Neural cell (in vitro differentiated cells): ENCODE results near the gene CACNA1C. TPM values are rescaled to one million over a fixed set of nuclear protein-coding genes. Genes with fewer than 3 reads are reported as not detected.

ENCODE experiments used
- H2AFZ ChIP-seq: fragments of 200-600, 300-800 bp; sonication (generic), shearing (Covaris generic); 2 replicates; pipeline ENCODE4 v1.6.0; 2014; ENCODE audit warnings: low read depth, mild to moderate bottlenecking, antibody characterized with exemption, low read length, moderate library complexity
- H3F3A ChIP-seq: fragments of 200-600 bp; shearing (Covaris generic); 2 replicates; pipeline ENCODE4 v1.6.1; 2016; ENCODE audit warnings: mild to moderate bottlenecking, moderate library complexity, mixed read lengths, antibody characterized with exemption, low read length; ENCODE audit not compliant: insufficient read depth, poor library complexity, severe bottlenecking
- H3K27ac ChIP-seq: fragments of 200-600, 300-800 bp; sonication (generic), shearing (Covaris generic); 2 replicates; pipeline ENCODE4 v1.5.1; 2014; ENCODE audit warnings: mild to moderate bottlenecking, low read length, moderate library complexity
- H3K27me3 ChIP-seq: fragments of 300-800, 200-600 bp; sonication (generic), shearing (Covaris generic); 2 replicates; pipeline ENCODE4 v1.6.0; 2014; ENCODE audit warnings: mild to moderate bottlenecking, low read depth, low read length, moderate library complexity; ENCODE audit not compliant: insufficient read depth
- H3K36me3 ChIP-seq: fragments of 300-800, 200-600 bp; sonication (generic), shearing (Covaris generic); 2 replicates; pipeline ENCODE4 v1.5.1; 2014; ENCODE audit warnings: mild to moderate bottlenecking, antibody characterized with exemption, low read length, moderate library complexity; ENCODE audit not compliant: insufficient read depth
- H3K4me2 ChIP-seq: fragments of 300-800, 200-600 bp; sonication (generic), shearing (Covaris generic); 2 replicates; pipeline ENCODE4 v1.6.0; 2014; ENCODE audit warnings: mild to moderate bottlenecking, low read length
- H3K4me3 ChIP-seq: fragments of 300-800, 200-600 bp; sonication (generic), shearing (Covaris generic); 2 replicates; pipeline ENCODE4 v1.5.1; 2014; ENCODE audit warnings: mild to moderate bottlenecking, low read length, moderate library complexity
- H3K79me2 ChIP-seq: fragments of 200-600 bp; shearing (Covaris generic); replicated peaks from 2 replicates; pipeline ENCODE4 v1.6.0; 2014; ENCODE audit warnings: mild to moderate bottlenecking, low read length, moderate library complexity; ENCODE audit not compliant: insufficient read depth
- H3K9ac ChIP-seq: fragments of 300-800, 200-600 bp; sonication (generic), shearing (Covaris generic); 2 replicates; pipeline ENCODE4 v1.6.1; 2016; ENCODE audit warnings: mild to moderate bottlenecking, low read length, mixed read lengths
- H3K9me2 ChIP-seq: fragments of 200-600 bp; shearing (Covaris generic); 2 replicates; pipeline ENCODE4 v1.6.1; 2016; ENCODE audit warnings: mild to moderate bottlenecking, low read length, mixed read lengths; ENCODE audit not compliant: insufficient read depth
- H3K9me3 ChIP-seq: fragments of 200-600, 300-800 bp; sonication (generic), shearing (Covaris generic); 2 replicates; pipeline ENCODE4 v1.6.1; 2016; ENCODE audit warnings: mild to moderate bottlenecking, mixed run types, low read length, moderate library complexity, mixed read lengths
- H4K20me1 ChIP-seq: fragments of 200-600 bp; shearing (Covaris generic); 2 replicates; pipeline ENCODE4 v1.6.1; 2016; ENCODE audit warnings: mild to moderate bottlenecking, mixed run types; ENCODE audit not compliant: insufficient read depth
- EP300 ChIP-seq: fragments of 450-650 bp; conservative IDR thresholded peaks from 2 replicates; pipeline ENCODE4 v1.6.1; 2014; ENCODE audit warnings: antibody characterized with exemption, mild to moderate bottlenecking, moderate library complexity; ENCODE audit not compliant: poor library complexity, severe bottlenecking
- EZH2 ChIP-seq: fragments of 200-600, 300-800 bp; shearing (Covaris generic), sonication (generic); IDR thresholded peaks from 2 replicates; pipeline ENCODE4 v1.6.1; 2014; ENCODE audit warnings: antibody characterized with exemption, low read length, borderline replicate concordance, mild to moderate bottlenecking; ENCODE audit not compliant: insufficient read depth, poor library complexity, severe bottlenecking
- MXI1 ChIP-seq: fragments of 450-650 bp; conservative IDR thresholded peaks from 2 replicates; pipeline ENCODE4 v1.6.1; 2014; ENCODE audit warnings: antibody characterized with exemption, mild to moderate bottlenecking; ENCODE audit not compliant: poor library complexity, severe bottlenecking
- POLR2AphosphoS5 ChIP-seq: IDR thresholded peaks from 2 replicates; pipeline ENCODE4 v1.6.1; 2012
- RAD21 ChIP-seq: fragments of 450-650 bp; conservative IDR thresholded peaks from 2 replicates; pipeline ENCODE4 v1.6.1; 2014; ENCODE audit warnings: antibody characterized with exemption, mild to moderate bottlenecking, moderate library complexity
- SMC3 ChIP-seq: fragments of 450-650 bp; conservative IDR thresholded peaks from 2 replicates; pipeline ENCODE4 v1.6.1; 2014; ENCODE audit warnings: antibody characterized with exemption, mild to moderate bottlenecking, moderate library complexity; ENCODE audit not compliant: poor library complexity
- TAF1 ChIP-seq: IDR thresholded peaks from 2 replicates; pipeline ENCODE4 v1.6.1; 2012; ENCODE audit warnings: low read depth
- polyA plus RNA-seq: library from polyadenylated mRNA; depleted of rRNA; stranded (reverse); fragments of >200 nt; gene quantifications from 2 replicates; pipeline ENCODE4 v1.2.3, GENCODE V29; 2014
- TF ChIP-seq, protein P1 (sequence below): IDR thresholded peaks from 2 replicates; pipeline ENCODE4 v1.6.1; 2012; ENCODE audit warnings: borderline replicate concordance
- TF ChIP-seq, protein P2 (sequence below): fragments of 450-650 bp; IDR thresholded peaks from 2 replicates; pipeline ENCODE4 v1.5.1; 2014; ENCODE audit warnings: antibody characterized with exemption, mild to moderate bottlenecking, moderate library complexity; ENCODE audit not compliant: poor library complexity, severe bottlenecking

Gene CACNA1C
- polyA plus RNA-seq, 1 donor from 2014 or later = 9.7 TPM

DNA sequence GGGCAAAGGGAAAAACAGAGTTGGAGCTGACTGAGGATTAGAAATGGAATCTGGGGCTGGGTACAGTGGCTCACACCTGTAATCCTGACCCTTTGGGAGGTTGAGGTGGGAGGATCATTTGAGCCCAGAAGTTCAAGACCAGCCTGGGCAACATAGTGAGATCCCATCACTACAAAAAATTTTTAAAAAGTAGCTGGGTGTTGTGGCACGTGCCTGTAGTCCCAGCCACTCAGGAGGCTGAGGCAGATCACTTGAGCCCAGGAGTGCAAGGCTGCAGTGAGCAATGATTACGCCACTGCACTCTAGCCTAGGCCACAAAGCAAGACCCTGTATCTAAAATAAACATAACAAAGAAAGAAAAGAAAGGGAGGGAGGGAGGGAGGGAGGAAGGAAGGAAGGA is 33.7 kb upstream of the CACNA1C start:
- no peaks in the 10 kb centered on the region for H3K9me2 ChIP-seq

DNA sequence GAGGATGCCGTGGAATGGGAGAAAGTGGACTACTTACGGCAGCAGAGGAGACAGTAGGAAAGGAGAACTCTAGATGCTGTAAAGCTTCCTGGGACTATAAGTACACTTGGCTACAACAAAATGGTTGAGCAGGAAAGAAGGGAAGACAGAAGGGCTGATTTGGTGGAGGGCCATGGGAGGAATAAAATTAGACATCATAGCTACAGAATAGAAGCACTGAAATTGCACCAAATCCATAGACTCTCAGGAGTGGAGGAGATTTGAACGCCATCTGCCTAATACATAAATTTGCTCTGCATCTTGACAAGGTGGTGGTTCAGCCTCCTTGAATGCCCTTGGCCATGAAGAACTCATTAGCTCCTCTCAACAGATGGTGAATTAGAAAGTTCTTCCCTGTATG is 32.3 kb upstream of the CACNA1C start:
- no peaks in the 10 kb centered on the region for H3K9me3 ChIP-seq
- no peaks in the 10 kb centered on the region for H3K9me2 ChIP-seq
- H3K27me3 ChIP-seq = no peaks in the 10 kb centered on the region
- no peak overlapping the region for H2AFZ ChIP-seq
- H3K4me3 ChIP-seq = no peak overlapping the region
- no peak overlapping the region for H3K27ac ChIP-seq
- no peaks in the 10 kb centered on the region for H3F3A ChIP-seq
- H3K36me3 ChIP-seq = no peaks in the 10 kb centered on the region
- no peak overlapping the region for H3K4me2 ChIP-seq
- TF ChIP-seq, protein P1, sequence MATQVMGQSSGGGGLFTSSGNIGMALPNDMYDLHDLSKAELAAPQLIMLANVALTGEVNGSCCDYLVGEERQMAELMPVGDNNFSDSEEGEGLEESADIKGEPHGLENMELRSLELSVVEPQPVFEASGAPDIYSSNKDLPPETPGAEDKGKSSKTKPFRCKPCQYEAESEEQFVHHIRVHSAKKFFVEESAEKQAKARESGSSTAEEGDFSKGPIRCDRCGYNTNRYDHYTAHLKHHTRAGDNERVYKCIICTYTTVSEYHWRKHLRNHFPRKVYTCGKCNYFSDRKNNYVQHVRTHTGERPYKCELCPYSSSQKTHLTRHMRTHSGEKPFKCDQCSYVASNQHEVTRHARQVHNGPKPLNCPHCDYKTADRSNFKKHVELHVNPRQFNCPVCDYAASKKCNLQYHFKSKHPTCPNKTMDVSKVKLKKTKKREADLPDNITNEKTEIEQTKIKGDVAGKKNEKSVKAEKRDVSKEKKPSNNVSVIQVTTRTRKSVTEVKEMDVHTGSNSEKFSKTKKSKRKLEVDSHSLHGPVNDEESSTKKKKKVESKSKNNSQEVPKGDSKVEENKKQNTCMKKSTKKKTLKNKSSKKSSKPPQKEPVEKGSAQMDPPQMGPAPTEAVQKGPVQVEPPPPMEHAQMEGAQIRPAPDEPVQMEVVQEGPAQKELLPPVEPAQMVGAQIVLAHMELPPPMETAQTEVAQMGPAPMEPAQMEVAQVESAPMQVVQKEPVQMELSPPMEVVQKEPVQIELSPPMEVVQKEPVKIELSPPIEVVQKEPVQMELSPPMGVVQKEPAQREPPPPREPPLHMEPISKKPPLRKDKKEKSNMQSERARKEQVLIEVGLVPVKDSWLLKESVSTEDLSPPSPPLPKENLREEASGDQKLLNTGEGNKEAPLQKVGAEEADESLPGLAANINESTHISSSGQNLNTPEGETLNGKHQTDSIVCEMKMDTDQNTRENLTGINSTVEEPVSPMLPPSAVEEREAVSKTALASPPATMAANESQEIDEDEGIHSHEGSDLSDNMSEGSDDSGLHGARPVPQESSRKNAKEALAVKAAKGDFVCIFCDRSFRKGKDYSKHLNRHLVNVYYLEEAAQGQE = no peak
- TF ChIP-seq POLR2AphosphoS5 = no peak
- no peak for TF ChIP-seq EZH2
- no peak for TF ChIP-seq MXI1
- TF ChIP-seq SMC3 = no peak
- TF ChIP-seq TAF1 = no peak
- no peak for TF ChIP-seq RAD21
- TF ChIP-seq EP300 = no peak
- TF ChIP-seq, protein P2, sequence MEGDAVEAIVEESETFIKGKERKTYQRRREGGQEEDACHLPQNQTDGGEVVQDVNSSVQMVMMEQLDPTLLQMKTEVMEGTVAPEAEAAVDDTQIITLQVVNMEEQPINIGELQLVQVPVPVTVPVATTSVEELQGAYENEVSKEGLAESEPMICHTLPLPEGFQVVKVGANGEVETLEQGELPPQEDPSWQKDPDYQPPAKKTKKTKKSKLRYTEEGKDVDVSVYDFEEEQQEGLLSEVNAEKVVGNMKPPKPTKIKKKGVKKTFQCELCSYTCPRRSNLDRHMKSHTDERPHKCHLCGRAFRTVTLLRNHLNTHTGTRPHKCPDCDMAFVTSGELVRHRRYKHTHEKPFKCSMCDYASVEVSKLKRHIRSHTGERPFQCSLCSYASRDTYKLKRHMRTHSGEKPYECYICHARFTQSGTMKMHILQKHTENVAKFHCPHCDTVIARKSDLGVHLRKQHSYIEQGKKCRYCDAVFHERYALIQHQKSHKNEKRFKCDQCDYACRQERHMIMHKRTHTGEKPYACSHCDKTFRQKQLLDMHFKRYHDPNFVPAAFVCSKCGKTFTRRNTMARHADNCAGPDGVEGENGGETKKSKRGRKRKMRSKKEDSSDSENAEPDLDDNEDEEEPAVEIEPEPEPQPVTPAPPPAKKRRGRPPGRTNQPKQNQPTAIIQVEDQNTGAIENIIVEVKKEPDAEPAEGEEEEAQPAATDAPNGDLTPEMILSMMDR = no peak
- H3K79me2 ChIP-seq = no peaks in the 10 kb centered on the region
- no peak overlapping the region for H3K9ac ChIP-seq
- H4K20me1 ChIP-seq = no peaks in the 10 kb centered on the region

More for the DNA sequence above, 33.7 kb upstream of the CACNA1C start:
- Histone ChIP-seq H3K4me2 (no peak overlapping the region), H3K4me3 (no peak overlapping the region), H3K9ac (no peak overlapping the region), H3K9me3 (no peaks in the 10 kb centered on the region), H3K27me3 (no peaks in the 10 kb centered on the region), H3K79me2 (no peaks in the 10 kb centered on the region), H3F3A (no peaks in the 10 kb centered on the region), H2AFZ (no peak overlapping the region), H4K20me1 (no peaks in the 10 kb centered on the region), H3K36me3 (no peaks in the 10 kb centered on the region), H3K27ac (no peak overlapping the region)
- TF ChIP-seq, protein P2 = no peak
- TF ChIP-seq EZH2 (no peak), RAD21 (no peak), POLR2AphosphoS5 (no peak), TAF1 (no peak), EP300 (no peak)
